ENCODE results near the gene UNC5A.

The UNC5A gene

GRCh38 chr5:176860381-176860780 is 50.0 kb downstream of the UNC5A start:
- H3K4me3 ChIP-seq (ENCODE audit: low read length), result no peak overlapping the region
- TF ChIP-seq, protein P1, sequence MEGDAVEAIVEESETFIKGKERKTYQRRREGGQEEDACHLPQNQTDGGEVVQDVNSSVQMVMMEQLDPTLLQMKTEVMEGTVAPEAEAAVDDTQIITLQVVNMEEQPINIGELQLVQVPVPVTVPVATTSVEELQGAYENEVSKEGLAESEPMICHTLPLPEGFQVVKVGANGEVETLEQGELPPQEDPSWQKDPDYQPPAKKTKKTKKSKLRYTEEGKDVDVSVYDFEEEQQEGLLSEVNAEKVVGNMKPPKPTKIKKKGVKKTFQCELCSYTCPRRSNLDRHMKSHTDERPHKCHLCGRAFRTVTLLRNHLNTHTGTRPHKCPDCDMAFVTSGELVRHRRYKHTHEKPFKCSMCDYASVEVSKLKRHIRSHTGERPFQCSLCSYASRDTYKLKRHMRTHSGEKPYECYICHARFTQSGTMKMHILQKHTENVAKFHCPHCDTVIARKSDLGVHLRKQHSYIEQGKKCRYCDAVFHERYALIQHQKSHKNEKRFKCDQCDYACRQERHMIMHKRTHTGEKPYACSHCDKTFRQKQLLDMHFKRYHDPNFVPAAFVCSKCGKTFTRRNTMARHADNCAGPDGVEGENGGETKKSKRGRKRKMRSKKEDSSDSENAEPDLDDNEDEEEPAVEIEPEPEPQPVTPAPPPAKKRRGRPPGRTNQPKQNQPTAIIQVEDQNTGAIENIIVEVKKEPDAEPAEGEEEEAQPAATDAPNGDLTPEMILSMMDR (conservative IDR thresholded peaks at IDR 0.05; ENCODE audit: low read length), result no peak
- no peak for DNase-seq (ENCODE audit: low read depth)

DNA sequence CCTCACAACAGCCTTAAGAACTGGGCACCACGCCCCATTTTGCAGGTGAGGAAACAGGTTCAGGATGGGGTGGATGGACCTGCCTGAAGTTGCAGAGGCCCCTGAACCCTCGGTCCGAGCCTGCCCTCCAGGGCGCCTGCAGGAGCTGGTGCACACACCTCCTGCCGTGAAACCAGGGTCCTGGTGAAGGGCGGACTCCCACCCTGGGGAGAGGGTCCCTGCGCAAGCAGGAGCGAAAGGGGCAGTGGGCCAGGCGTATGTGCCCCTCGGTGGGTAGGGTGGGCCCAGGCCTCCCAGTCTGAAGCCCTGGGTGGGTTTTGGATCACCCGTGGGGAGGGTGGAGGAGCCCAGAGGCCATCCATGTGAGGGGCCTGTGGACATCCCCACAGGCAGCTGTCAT is 50.9 kb downstream of the UNC5A start:
- DNase-seq (ENCODE audit: low read depth), result no peak
- H3K4me3 ChIP-seq (ENCODE audit: low read length), result no peak overlapping the region
- TF ChIP-seq, protein P1 (conservative IDR thresholded peaks at IDR 0.05; ENCODE audit: low read length), result no peak

DNA sequence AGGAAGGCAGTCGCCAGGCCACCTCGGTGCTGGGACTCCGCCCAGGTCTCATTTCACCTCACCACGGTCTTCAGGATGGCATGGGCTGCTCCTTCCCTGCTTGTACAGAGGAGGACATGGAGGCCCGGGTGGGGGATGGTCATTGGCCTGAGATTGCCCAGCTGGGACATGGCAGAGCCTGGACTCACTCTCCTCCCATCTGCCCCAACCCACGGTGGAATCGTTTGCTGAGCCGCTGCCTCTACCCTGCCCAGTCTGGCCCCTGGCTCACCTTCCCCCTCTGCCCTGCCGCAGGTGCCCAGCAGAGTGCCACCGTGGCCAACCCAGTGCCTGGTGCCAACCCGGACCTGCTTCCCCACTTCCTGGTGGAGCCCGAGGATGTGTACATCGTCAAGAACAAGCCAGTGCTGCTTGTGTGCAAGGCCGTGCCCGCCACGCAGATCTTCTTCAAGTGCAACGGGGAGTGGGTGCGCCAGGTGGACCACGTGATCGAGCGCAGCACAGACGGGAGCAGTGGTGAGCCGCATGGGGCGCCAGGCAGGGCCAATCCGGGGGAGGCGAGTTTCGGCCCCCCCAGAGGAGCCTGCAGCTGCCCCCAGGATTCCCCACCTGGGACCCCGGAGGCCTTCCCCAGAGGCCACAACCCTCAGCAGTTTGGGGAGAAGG is 52.1 kb downstream of the UNC5A start:
- TF ChIP-seq, protein P1 (conservative IDR thresholded peaks at IDR 0.05; ENCODE audit: low read length), result no peak
- no peak for DNase-seq (ENCODE audit: low read depth)
- no peak overlapping the region for H3K4me3 ChIP-seq (ENCODE audit: low read length)

- H3K4me3 ChIP-seq (ENCODE audit: low read length), result no peak overlapping the region
- no peak for DNase-seq (ENCODE audit: low read depth)
- TF ChIP-seq, protein P1 (conservative IDR thresholded peaks at IDR 0.05; ENCODE audit: low read length), result no peak
These were observed 52.8 kb downstream of the UNC5A start for GRCh38 chr5:176863041-176863764.

- TF ChIP-seq, protein P1 (conservative IDR thresholded peaks at IDR 0.05; ENCODE audit: low read length), result no peak
- no peak for DNase-seq (ENCODE audit: low read depth)
- H3K4me3 ChIP-seq (ENCODE audit: low read length), result no peak overlapping the region
These were observed 53.4 kb downstream of the UNC5A start for GRCh38 chr5:176863765-176864098.

GRCh38 chr5:176864755-176865154 is 54.4 kb downstream of the UNC5A start:
- H3K4me3 ChIP-seq (ENCODE audit: low read length), result no peak overlapping the region
- DNase-seq (ENCODE audit: low read depth), result no peak
- TF ChIP-seq, protein P1 (conservative IDR thresholded peaks at IDR 0.05; ENCODE audit: low read length), result no peak

- no peak for DNase-seq (ENCODE audit: low read depth)
- TF ChIP-seq, protein P1 (conservative IDR thresholded peaks at IDR 0.05; ENCODE audit: low read length), result no peak
- no peak overlapping the region for H3K4me3 ChIP-seq (ENCODE audit: low read length)
These were observed 55.6 kb downstream of the UNC5A start for GRCh38 chr5:176865964-176866363.

Data from AG10803 (cell line).